ENCODE data around the gene RHBDF1.
"Not testable (repeated sequence)": the region's sequence is repeated elsewhere in the genome, so short reads cannot be mapped to it uniquely, and the experiment has no call there.

Gene RHBDF1

DNA sequence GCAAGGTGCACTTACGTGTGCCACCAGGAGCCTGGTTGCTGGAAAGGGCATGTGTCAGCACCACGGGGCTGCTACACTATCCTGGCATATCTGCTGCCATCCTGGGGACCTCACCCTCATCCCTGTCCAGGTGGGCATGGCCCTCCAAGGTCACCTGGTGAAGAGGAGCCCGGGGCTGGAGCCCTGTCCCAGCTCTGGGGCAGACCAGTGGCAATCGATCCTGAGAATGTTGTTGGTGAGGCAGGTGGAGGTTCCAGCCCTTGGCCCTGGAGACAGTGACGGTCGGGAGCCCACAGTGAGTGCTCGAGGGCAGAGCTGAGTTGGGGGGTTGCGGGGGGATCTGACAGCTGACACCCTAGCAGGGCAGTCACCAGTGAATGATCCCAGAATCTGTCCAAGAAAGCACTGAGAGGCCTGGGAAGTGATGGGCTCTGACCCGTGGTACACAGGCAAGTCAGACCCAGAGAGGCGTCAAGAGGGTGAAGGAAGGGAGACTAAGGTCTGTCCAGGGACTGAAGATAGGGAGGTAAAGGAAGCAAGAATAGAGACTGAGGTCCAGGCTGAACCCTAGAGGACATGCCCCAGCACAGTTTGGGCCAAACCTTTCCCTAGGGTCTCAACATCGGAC is 36.6 kb downstream of the RHBDF1 start:
- DNase-seq = no peak

GRCh38 chr16:35011-35677 is 37.3 kb downstream of the RHBDF1 start:
- DNase-seq = no peak

- DNase-seq = no peak
These were observed 37.8 kb downstream of the RHBDF1 start for GRCh38 chr16:34648-34987.

GRCh38 chr16:33877-34647 is 38.4 kb downstream of the RHBDF1 start:
- no peak for DNase-seq

DNA sequence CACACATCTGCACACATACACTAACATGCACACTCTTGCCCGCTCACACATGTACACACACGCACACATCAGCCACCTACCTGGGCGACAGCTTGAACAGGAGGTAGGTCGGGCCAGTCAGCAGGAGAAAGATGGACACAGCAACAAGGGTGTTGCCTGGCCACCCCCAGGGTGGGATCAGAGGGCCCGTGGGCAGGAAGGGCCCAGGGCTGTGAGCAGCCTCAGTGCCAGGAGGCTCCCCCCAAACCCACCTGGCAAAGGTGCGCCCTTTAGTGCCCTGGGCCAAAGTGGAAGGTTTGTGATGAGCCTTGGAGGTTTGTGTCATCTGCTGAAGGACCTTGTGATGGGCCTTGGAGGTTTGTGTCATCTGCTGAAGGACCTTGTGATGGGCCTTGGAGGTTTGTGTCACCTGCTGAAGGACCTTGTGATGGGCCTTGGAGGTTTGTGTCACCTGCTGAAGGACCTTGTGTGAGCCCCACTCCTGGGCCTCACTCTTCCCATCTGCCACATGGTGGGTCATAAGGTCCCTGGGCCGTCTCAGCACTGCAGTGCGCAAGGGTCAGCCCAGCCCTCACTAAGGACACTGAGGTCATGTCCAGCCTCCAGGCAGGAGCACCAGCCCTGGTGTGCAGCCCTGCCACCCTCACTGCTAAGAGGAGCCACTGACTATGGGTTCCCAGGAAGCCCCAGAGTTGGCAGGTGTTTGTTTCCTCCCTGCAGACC is 39.1 kb downstream of the RHBDF1 start:
- DNase-seq = not testable (repeated sequence)

GRCh38 chr16:30627-31026 is 41.8 kb downstream of the RHBDF1 start:
- DNase-seq = not testable (repeated sequence)

DNA sequence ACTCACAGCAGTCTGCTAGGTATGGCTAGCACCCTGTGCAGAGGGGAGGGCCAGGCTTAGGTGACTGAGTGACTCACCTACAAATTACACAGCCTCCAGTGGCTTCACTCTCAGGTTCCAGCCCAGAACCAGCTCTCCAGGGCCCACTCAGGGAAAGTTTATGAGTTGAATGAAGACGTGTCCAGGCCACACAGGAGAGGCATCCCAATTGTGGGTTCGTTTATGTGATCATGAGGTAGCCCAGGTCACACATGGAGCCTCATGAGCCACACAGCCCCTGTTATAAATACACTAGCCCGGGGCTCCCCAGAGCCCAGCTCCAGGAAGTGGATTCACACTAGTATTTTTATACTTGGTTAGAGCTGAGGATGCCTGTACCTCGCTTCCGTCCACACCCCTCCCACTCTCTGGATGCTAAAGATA is 46.5 kb downstream of the RHBDF1 start:
- not testable (repeated sequence) for DNase-seq

DNA sequence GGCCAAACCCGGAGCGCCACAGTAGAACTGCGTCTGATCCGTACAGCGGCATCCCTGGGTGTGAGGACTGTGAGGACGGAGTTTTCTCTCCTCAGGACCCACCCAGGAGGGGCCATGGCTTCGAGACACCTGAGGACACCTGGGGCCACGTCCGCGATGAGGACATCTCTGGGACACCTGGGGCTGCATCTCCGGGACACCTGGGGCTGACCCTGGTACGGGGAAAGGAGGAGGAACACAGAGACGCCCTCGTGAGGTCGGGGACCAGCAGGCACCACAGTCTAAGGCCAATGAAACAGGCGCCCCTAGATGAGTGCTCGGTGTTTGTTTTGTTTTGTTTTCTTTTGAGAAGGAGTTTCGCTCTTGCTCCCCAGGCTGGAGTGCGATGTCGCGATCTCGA is 48.3 kb downstream of the RHBDF1 start:
- DNase-seq = not testable (repeated sequence)

- not testable (repeated sequence) for DNase-seq
These were observed 51.5 kb downstream of the RHBDF1 start for GRCh38 chr16:20886-21285.

DNA sequence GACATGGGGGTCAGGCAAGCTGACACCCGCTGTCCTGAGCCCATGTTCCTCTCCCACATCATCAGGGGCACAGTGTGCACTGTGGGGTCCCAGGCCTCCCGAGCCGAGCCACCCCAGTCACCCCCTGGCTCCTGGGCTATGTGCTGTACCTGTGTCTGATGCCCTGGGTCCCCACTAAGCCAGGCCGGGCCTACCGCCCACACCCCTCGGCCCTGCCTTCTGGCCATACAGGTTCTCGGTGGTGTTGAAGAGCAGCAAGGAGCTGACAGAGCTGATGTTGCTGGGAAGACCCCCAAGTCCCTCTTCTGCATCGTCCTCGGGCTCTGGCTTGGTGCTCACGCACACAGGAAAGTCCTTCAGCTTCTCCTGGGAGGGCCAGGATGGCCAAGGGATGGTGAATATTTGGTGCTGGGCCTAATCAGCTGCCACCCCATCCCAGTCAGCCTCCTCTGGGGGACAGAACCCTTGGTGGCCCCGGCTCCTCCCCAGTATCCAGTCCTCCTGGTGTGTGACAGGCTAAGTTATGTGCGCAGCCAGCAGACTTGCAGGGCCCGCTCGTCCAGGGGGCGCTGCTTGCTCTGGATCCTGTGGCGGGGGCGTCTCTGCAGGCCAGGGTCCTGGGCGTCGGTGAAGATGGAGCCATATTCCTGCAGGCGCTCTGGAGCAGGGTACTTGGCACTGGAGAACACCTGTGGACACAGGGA is 55.2 kb downstream of the RHBDF1 start:
- DNase-seq = not testable (repeated sequence)

- DNase-seq = peak; percentile 71 to 91 (median 84)
These were observed 61.7 kb downstream of the RHBDF1 start for GRCh38 chr16:10772-11171.

- DNase-seq = peak in 1 of 6 experiments; percentile 27
These were observed 62.3 kb downstream of the RHBDF1 start for GRCh38 chr16:9903-10665.

Data from stimulated activated naive CD4-positive, alpha-beta T cell (primary cell).